ENCODE results near the gene FBXL13.
A peak's percentile ranks its signal among the peaks of the same experiment; 100 is the strongest.
"Not testable (repeated sequence)": the region's sequence is repeated elsewhere in the genome, so short reads cannot be mapped to it uniquely, and the experiment has no call there.

The FBXL13 gene

DNA sequence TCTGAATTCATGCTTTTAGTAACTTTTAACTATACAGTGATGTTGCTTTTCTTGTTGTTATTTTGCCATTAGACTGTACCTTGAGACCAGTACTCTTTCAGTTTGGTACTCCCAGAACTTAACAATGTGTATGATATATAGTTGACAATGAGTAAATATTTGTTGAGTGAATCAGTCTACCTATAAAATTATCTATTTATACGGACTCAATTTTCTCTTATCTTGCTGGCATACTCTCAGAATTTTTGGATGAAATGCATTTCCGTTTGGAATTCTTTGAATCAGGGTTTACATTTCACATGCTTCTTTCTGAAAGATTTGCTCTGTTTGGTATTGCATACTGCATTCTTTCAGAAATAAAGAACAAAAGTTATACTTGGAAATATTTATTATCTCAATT is 209.6 kb downstream of the FBXL13 start:
- DNase-seq (ENCODE audit: low read depth in 2 of 3, low spot score in 1 of 3): no peak

GRCh38 chr7:102860351-102860811 is 214.2 kb downstream of the FBXL13 start:
- DNase-seq (ENCODE audit: low read depth in 2 of 3, low spot score in 1 of 3): no peak

DNA sequence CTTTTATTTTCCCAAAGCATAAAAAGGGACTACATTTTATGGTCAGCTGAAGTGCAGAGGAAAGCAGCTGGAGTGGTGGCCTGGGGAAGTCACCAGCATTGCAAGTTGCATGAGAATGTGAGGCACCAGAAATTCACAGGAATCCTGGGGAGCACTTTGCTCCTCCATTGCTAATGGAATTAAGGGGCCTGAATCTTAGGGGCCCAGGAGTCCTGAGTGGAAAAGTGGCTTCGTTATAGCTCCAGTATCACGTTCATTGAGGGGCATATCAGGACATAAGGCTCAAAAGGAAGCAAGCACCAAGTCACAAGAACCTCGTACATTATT is 214.8 kb downstream of the FBXL13 start:
- no peak for DNase-seq (ENCODE audit: low read depth in 2 of 3, low spot score in 1 of 3)

- no peak for DNase-seq (ENCODE audit: low read depth in 2 of 3, low spot score in 1 of 3)
These were observed 215.4 kb downstream of the FBXL13 start for GRCh38 chr7:102859084-102859798.

DNA sequence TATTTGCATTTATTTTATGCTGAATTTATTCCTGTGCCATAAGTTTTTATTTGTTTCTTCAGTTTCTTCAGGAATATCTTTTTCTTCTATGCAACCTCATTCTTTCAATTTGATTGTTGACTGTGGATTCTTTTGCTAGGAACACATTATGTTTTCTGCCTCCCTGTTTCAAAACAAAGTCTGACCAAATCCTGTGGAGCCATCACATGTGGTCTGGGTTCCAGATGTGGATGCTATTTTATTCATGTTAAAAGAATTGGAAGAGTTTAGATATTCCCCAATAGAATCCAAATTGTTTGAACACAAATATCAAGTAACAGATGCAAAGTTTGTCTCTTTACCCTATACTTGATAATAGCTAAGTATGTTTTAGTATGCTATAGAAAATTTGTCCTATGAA is 218.6 kb downstream of the FBXL13 start:
- DNase-seq (ENCODE audit: low read depth in 2 of 3, low spot score in 1 of 3): no peak

DNA sequence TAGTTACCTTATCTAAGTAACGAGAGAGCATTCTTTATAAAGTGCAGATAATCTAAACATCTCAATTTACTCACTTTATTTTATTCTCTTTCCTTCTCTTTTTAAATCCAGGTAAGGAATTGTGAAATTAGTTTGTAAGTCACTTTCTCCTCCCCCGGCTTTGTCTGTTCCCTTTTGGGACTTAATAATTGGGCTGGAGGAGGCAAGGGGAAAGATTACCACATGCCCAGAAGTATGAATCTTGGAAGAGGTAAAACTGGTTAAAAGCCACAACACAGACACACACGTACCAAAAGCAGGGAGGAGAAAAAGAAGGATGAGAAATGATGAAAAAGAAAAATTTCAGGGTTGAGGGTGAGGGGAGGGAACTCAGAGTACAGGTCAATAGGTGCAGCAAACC is 225.1 kb downstream of the FBXL13 start:
- DNase-seq (ENCODE audit: low read depth in 2 of 3, low spot score in 1 of 3): no peak

DNA sequence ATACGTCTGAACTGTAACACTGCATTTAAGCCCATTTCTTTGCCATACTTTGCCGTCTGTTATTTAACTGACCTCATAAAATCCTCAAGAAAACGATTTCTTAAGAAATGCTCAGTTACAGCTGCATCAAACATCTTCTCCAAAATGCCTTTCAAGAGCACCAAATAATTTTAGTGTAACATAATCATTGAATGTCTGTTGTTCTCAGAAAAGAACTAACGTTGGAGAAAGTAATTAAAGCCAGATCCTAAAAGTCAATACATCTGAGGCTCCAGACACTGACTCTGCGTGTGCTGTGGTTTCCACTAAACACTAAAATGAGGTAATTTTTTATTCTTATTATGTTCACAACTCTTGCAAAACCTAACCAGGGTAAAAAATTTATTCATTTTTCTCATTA is 225.5 kb downstream of the FBXL13 start:
- DNase-seq (ENCODE audit: low read depth in 2 of 3, low spot score in 1 of 3): no peak

- DNase-seq (ENCODE audit: low read depth in 2 of 3, low spot score in 1 of 3): no peak
These were observed 229.2 kb downstream of the FBXL13 start for GRCh38 chr7:102845346-102845745.

DNA sequence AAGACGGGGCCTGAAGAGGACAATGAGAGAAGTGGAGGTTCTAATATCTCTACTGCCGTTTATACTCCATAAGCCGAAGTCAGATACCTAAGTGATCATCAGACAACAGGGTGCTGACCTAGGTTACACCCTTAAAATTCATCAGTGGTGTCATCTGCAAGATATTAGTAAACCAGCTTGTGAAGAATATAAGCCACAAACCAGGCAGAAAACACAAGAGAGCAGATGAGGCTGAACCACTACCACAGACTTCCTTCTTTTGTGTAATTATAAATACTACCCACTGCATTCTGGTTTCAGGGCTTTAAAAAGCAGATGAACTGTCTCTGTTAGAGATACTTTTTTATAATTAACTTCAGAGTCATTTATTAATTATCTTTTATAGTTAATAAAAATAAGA is 230.7 kb downstream of the FBXL13 start:
- DNase-seq (ENCODE audit: low read depth in 2 of 3, low spot score in 1 of 3): no peak

DNA sequence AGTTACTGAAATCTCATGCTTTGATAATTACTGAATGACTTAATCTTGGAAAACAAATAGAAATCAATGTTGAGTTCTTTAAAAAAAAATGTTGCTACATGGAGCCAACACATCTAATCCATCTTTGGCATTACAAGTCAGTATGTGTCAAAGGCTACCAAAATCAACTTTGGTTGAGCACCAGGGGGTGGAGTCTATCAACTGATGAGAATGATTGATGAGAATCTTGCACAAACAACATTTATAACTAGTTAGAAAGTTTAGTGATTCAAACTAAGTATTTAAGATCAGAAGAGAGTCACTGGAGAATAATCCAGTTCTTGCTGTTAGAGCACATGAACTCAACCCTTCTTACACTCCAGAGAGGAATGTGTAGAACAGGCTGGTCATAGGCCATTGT is 232.3 kb downstream of the FBXL13 start:
- no peak for DNase-seq (ENCODE audit: low read depth in 2 of 3, low spot score in 1 of 3)

DNA sequence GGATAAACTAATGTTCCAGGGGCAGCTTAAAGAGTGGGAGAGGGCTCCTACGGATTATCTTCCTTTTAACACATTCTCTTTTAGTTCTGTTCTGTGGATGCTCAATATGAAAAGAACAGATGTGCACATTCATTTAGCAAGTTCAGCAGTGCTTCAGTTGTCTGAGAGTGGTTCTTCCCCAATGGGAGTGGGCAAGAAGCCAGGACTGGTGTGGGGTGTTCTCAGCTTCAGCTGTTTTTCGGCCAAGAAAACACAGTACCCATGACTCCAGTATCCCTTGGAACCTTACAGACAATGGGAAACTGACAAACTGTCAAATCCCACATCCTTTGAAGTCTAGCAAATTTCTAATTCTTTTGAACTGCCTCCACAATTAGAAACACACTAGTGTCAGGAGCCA is 233.3 kb downstream of the FBXL13 start:
- DNase-seq (ENCODE audit: low read depth in 2 of 3, low spot score in 1 of 3): no peak

DNA sequence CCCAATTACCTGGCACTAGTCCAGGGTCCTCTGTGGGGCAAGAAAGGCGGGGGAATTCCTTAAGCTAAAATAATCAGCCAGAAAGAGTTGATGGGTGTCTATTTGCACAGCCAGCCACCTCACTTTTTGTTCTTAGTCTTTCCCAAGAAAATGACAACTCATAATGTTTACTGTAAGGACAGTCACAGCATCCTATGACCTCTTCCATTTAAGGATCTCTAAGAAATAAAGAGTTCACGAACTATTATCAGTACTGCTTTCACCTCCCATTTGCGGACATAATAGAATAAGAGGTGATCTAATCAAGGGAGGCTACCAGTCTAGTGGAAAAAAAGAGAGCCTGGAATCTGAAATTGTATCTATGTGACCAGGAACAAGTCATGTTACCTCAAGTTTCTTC is 234.2 kb downstream of the FBXL13 start:
- no peak for DNase-seq (ENCODE audit: low read depth in 2 of 3, low spot score in 1 of 3)

- not testable (repeated sequence) for DNase-seq (ENCODE audit: low read depth in 2 of 3, low spot score in 1 of 3)
These were observed 236.0 kb downstream of the FBXL13 start for GRCh38 chr7:102838572-102839101.

GRCh38 chr7:102837802-102838201 is 236.8 kb downstream of the FBXL13 start:
- no peak for DNase-seq (ENCODE audit: low read depth in 2 of 3, low spot score in 1 of 3)

- DNase-seq (ENCODE audit: low read depth in 2 of 3, low spot score in 1 of 3): no peak
These were observed 237.6 kb downstream of the FBXL13 start for GRCh38 chr7:102836977-102837376.

DNA sequence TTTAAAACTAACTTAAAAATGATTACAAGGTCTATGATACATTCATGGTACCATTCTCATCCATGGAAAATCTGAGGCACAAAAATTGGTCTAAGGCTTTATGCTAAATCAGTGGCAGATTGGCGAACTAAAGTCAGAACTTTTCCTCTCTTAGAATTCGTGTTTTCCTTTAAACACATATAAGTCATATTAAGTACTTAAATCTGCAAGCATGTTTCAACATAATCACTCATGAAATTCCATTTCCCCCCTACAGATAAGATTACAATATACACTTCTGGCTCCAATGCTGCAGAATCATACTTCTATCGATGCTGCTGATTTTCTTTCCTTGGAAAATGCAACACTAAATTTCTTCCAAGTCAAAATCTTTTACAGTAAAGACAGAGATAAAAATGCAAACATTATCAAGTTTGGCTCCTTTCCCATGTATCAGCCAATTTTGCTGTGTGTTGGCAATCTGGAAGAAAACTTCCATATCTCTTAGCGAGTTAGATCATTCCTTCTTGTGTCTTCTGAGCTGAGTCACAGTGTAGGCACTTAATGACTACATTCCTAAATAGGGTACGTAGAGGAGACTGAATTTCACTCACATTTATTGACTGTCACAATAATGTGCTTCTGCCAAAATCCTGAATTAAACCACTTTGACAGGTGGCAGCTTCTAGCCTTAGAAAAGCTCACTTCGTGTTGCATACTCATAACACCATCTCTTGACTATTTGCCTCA is 238.2 kb downstream of the FBXL13 start:
- no peak for DNase-seq (ENCODE audit: low read depth in 2 of 3, low spot score in 1 of 3)

- peak in 1 of 3 donors; percentile 36 for DNase-seq (ENCODE audit: low read depth in 2 of 3, low spot score in 1 of 3)
These were observed 239.6 kb downstream of the FBXL13 start for GRCh38 chr7:102834999-102835398.

DNA sequence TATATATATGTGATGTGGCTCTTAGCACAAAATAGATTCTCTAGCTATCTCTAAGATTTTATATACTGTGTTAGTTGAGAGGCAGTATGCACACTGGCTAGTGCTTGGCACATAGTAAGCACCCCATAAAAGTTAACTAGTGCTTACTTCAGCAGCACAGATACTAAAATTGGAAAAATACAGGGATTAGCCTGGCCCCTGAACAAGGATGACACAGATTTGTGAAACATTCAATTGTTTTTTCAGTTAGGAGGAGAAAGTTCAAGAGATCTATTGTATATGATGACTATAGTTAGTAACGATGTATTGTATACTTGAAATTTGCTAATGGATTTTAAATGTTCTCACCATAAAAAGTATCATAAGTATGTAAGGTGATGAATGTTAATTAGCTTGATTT is 240.1 kb downstream of the FBXL13 start:
- no peak for DNase-seq (ENCODE audit: low read depth in 2 of 3, low spot score in 1 of 3)

- no peak for DNase-seq (ENCODE audit: low read depth in 2 of 3, low spot score in 1 of 3)
These were observed 241.3 kb downstream of the FBXL13 start for GRCh38 chr7:102833343-102833742.

- no peak for DNase-seq (ENCODE audit: low read depth in 2 of 3, low spot score in 1 of 3)
These were observed 241.9 kb downstream of the FBXL13 start for GRCh38 chr7:102832674-102833073.

GRCh38 chr7:102830197-102830596 is 244.4 kb downstream of the FBXL13 start:
- no peak for DNase-seq (ENCODE audit: low read depth in 2 of 3, low spot score in 1 of 3)

- no peak for DNase-seq (ENCODE audit: low read depth in 2 of 3, low spot score in 1 of 3)
These were observed 245.5 kb downstream of the FBXL13 start for GRCh38 chr7:102829075-102829474.

GRCh38 chr7:102828286-102828685 is 246.3 kb downstream of the FBXL13 start:
- DNase-seq (ENCODE audit: low read depth in 2 of 3, low spot score in 1 of 3): no peak
